Psoas muscle (tissue), 8 donors: Measurements from ENCODE around the gene ZAR1L. TPM values are rescaled to one million over a fixed set of nuclear protein-coding genes. Genes with fewer than 3 reads are reported as not detected.

Source experiments
- ATAC-seq, 4 donors: fragments of 200-7000 bp; cut with Tn5 transposase; one replicate each; pipeline ENCODE4 v1.9.1; 2020; ENCODE audit warnings: moderate library complexity in 3 of 4, mild to moderate bottlenecking in 2 of 4
- DNase-seq, 2 donors: peaks; one replicate each; pipeline ENCODE4 v3.0.0-alpha.2; 2020
- H3K27ac ChIP-seq: fragments of 200-600 bp; one replicate; pipeline ENCODE4 v1.8.0; 2022
- H3K27me3 ChIP-seq, 3 donors: fragments of 200-600 bp in 1 of 3; one replicate each; pipeline versions ENCODE4 v1.6.1 to v1.8.0; 2013 to 2022; ENCODE audit warnings: low read length in 2 of 3, mild to moderate bottlenecking in 2 of 3, moderate library complexity in 1 of 3; ENCODE audit not compliant: insufficient read depth in 3 of 3
- H3K36me3 ChIP-seq, 2 donors: fragments of 200-600 bp in 1 of 2; one replicate each; pipeline versions ENCODE4 v1.6.1 to v1.8.0; 2013 to 2022; ENCODE audit warnings: low read depth in 1 of 2, mild to moderate bottlenecking in 1 of 2, moderate library complexity in 1 of 2; ENCODE audit not compliant: insufficient read depth in 1 of 2
- H3K4me1 ChIP-seq: fragments of 200-600 bp; one replicate; pipeline ENCODE4 v1.8.0; 2022
- H3K4me3 ChIP-seq: fragments of 200-600 bp; one replicate; pipeline ENCODE4 v1.8.0; 2022; ENCODE audit warnings: mild to moderate bottlenecking
- H3K9me3 ChIP-seq: fragments of 200-600 bp; one replicate; pipeline ENCODE4 v1.8.0; 2022
- CTCF ChIP-seq: fragments of 200-600 bp; IDR thresholded peaks from one replicate; pipeline ENCODE4 v1.8.0; 2022; ENCODE audit warnings: antibody characterized with exemption
- WGBS, 3 donors: extraction: QIAGEN DNeasy Blood & Tissue Kit; methylation state at CpG; one replicate each; pipeline versions ENCODE4 v1.1.6 to v1.1.7; 2013; 5-methylcytosine and 5-hydroxymethylcytosine counted together
- intact Hi-C, 2 donors: fragments of 100-400 bp; cut with DNase I; formaldehyde crosslinking; loops; one replicate each; pipeline versions ENCODE4 v1.11.0 to v1.14.2; 2022
- polyA plus RNA-seq, 3 donors: library from polyadenylated mRNA; stranded (reverse); fragments of 200-250 nt; gene quantifications; one replicate each; pipeline ENCODE4 v1.2.3, GENCODE V29; 2013
- total RNA-seq, 4 donors: library from RNA; stranded (reverse); fragmentation: NEBNext Ultra II Directional in 2 of 4; extraction: Animal tissue kit (Norgen Biotek cat#: 25700) in 2 of 4; gene quantifications; one replicate each; pipeline versions ENCODE4 v1.2.1 to v1.2.4, GENCODE V29; 2021 to 2023
- donor health status: healthy with polysubstance abuse.
- donor health status: DM: no; HTN: no; CAD: no; lungs with moderate emphysema.
- donor health status: Bipolar disorder and iron deficiency.
- donor health status: healthy.
- donor health status: DM: yes; HTN: yes; CAD: no.
- donor health status: DM: no; HTN: no; CAD: no.
- donor health status: DM: no; HTN: no; CAD: no.
- donor health status: DM: yes; HTN: yes; CAD: no.

Gene ZAR1L
- total and polyA plus RNA-seq, 7 donors = not detected

GRCh38 chr13:32264407-32264806, 50.8 kb downstream of the ZAR1L start:
- no peak for TF ChIP-seq CTCF
- Histone ChIP-seq H3K36me3 (peaks cover 8 to 71% of the 10 kb centered on the region in 2 donors), H3K4me1 (peaks cover 12% of the 10 kb centered on the region), H3K4me3 (no peak overlapping the region), H3K27ac (peak overlapping the region; percentile 59), H3K9me3 (no peaks in the 10 kb centered on the region), H3K27me3 (no peaks in the 10 kb centered on the region)
- ATAC-seq (peak in 1 of 4 donors; percentile 30), DNase-seq (peak; percentile 49 to 58)
- intact Hi-C loops = no loop called here

- peaks cover 3 to 55% of the 10 kb centered on the region in 2 donors for H3K36me3 ChIP-seq
- peaks cover 12% of the 10 kb centered on the region for H3K4me1 ChIP-seq
- H3K27me3 ChIP-seq = no peaks in the 10 kb centered on the region
- peak overlapping the region; percentile 64 for H3K27ac ChIP-seq
- 87 to 94% (median 93%) methylated on average over 1 of the region's 1 CpG for WGBS, 3 donors
- intact Hi-C loops = no loop called here
- ATAC-seq (no peak), DNase-seq (no peak)
- H3K9me3 ChIP-seq = no peaks in the 10 kb centered on the region
- TF ChIP-seq CTCF = no peak
- no peak overlapping the region for H3K4me3 ChIP-seq
These were observed 52.5 kb downstream of the ZAR1L start for GRCh38 chr13:32262619-32263018.

DNA sequence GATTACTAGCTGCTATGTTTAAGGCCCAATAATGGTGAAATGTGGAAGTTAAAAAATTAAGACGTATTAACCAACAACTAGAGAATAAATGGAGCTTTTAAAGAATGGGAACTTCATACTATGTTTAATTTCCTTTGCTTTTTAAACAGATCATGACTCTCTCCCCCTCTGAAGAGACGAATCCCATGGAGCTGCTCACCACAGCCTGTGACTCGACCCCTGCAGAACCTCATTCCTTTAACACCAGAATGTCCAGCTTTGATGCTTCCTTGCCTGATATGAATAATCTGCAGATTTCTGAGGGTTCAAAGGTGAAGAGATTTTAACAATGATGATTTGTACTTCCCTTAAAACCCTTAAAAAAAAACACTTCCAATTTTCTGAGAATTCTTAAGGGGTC, 53.0 kb downstream of the ZAR1L start:
- 59 to 63% (median 61%) methylated on average over 3 of the region's 3 CpGs for WGBS, 3 donors
- Histone ChIP-seq H3K4me3 (peak overlapping the region; percentile 23), H3K4me1 (peaks cover 12% of the 10 kb centered on the region)

GRCh38 chr13:32261567-32261966, 53.6 kb downstream of the ZAR1L start:
- ATAC-seq = peak; percentile 87 to 97 (median 94)
- Histone ChIP-seq H3K36me3 (peaks cover 0 to 47% of the 10 kb centered on the region in 2 donors), H3K4me3 (peak overlapping the region; percentile 23)

More for the DNA sequence above, 53.0 kb downstream of the ZAR1L start:
- intact Hi-C loops = no loop called here
- peak overlapping the region; percentile 64 for H3K27ac ChIP-seq
- TF ChIP-seq CTCF = no peak
- ATAC-seq = no peak
- peaks cover 0 to 51% of the 10 kb centered on the region in 2 donors for H3K36me3 ChIP-seq
- H3K27me3 ChIP-seq = no peaks in the 10 kb centered on the region
- DNase-seq = no peak
- no peaks in the 10 kb centered on the region for H3K9me3 ChIP-seq

More at GRCh38 chr13:32261567-32261966, 53.6 kb downstream of the ZAR1L start:
- peak overlapping the region; percentile 64 for H3K27ac ChIP-seq
- intact Hi-C loops = no loop called here
- H3K27me3 ChIP-seq = no peaks in the 10 kb centered on the region
- 10 to 15% (median 11%) methylated on average over 9 of the region's 9 CpGs for WGBS, 3 donors
- no peak for TF ChIP-seq CTCF
- peak; percentile 58 to 77 for DNase-seq
- peaks cover 12% of the 10 kb centered on the region for H3K4me1 ChIP-seq
- no peaks in the 10 kb centered on the region for H3K9me3 ChIP-seq
